Measurements from ENCODE around the gene SPCS3.
A peak's percentile ranks its signal among the peaks of the same experiment; 100 is the strongest.

Gene SPCS3

DNA sequence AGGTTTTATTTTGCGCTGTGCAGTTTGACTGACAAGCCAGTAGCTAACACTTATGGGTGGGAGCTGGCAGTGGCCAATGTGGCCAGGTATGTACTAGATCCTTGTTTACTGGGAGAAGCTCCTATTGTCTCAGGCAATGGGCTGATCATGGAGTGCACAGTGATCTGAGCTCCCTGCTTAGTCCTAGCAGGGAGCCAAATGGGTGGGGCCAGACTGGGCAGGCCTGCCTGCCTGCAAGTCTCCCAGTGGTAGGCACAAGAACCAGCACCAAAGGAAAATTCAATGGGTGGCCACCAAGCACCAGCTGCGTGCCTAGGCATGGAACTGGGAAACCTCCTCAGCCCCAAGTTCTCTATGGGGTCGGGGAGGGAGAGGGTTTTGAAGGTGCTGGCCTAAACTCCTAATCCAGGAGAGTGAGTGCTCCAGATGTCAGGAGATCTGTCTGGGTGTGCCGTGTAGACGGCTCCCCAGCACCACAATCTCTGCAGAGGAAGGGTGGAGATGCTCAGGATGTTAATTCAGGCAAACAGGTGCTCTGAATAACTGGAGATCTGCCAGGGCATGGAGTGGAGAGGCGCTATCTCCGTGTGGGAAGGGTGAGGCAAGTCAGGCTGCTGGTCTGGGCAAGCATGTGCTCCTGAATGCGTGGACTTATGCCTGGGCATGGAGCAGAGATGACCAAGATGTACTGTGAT lies 48.2 kb downstream of the SPCS3 start:
- Histone ChIP-seq H3K4me3 (ENCODE audit: low read depth, low read length, poor library complexity, severe bottlenecking) (no peak overlapping the region), H3K79me2 (ENCODE audit: insufficient read depth, low read length) (no peaks in the 10 kb centered on the region), H3F3A (ENCODE audit: insufficient read depth, low read length) (no peaks in the 10 kb centered on the region), H2AFZ (ENCODE audit: low read length) (no peak overlapping the region), H4K20me1 (ENCODE audit: insufficient read depth, low read length) (no peaks in the 10 kb centered on the region), H3K9me2 (ENCODE audit: low read depth, low read length) (no peaks in the 10 kb centered on the region), H3K27ac (ENCODE audit: low read depth, low read length, poor library complexity, severe bottlenecking) (no peak overlapping the region), H3K4me1 (ENCODE audit: insufficient read depth, low read length, severe bottlenecking) (no peaks in the 10 kb centered on the region), H3K4me2 (ENCODE audit: low read length) (no peak overlapping the region), H3K9ac (ENCODE audit: low read length) (no peak overlapping the region), H3K27me3 (ENCODE audit: insufficient read depth, low read length) (no peaks in the 10 kb centered on the region), H3K9me3 (ENCODE audit: low read length) (no peaks in the 10 kb centered on the region), H3K36me3 (ENCODE audit: insufficient read depth, low read length) (no peaks in the 10 kb centered on the region)
- TF ChIP-seq EZH2 (IDR thresholded peaks at IDR 0.05; ENCODE audit: borderline replicate concordance, low read length), result no peak
- TF ChIP-seq, protein P1, sequence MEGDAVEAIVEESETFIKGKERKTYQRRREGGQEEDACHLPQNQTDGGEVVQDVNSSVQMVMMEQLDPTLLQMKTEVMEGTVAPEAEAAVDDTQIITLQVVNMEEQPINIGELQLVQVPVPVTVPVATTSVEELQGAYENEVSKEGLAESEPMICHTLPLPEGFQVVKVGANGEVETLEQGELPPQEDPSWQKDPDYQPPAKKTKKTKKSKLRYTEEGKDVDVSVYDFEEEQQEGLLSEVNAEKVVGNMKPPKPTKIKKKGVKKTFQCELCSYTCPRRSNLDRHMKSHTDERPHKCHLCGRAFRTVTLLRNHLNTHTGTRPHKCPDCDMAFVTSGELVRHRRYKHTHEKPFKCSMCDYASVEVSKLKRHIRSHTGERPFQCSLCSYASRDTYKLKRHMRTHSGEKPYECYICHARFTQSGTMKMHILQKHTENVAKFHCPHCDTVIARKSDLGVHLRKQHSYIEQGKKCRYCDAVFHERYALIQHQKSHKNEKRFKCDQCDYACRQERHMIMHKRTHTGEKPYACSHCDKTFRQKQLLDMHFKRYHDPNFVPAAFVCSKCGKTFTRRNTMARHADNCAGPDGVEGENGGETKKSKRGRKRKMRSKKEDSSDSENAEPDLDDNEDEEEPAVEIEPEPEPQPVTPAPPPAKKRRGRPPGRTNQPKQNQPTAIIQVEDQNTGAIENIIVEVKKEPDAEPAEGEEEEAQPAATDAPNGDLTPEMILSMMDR (IDR thresholded peaks at IDR 0.05; ENCODE audit: low read length), result no peak

DNA sequence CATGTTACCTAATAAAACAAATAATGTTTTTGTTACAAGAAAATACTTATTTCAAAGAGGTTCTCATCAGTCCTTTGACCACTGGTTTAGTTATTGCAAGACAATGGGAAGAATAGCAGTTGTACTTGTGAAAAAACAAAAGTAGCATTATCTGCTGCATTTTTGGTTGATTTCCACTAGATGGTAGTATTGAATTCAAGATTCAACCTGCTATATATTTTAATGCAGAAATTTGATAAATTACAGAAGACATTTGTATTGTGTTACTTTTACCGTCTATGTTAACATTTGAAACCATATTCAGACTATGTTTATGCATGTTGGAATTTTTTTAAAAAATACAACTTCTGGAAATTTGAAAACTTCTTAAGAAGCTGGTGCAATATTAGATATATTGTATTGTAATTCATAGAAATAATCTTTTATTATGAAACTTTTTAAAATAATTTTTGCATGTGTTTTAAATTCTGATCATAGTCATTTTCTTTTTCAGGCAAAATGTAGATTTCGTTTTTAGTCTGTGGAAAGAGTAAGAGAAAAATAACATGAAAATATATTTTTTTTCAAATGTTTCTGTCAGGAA lies 56.4 kb downstream of the SPCS3 start:
- Histone ChIP-seq H3K9ac (ENCODE audit: low read length) (no peak overlapping the region), H2AFZ (ENCODE audit: low read length) (no peak overlapping the region), H3K4me1 (ENCODE audit: insufficient read depth, low read length, severe bottlenecking) (no peaks in the 10 kb centered on the region), H3K9me3 (ENCODE audit: low read length) (no peaks in the 10 kb centered on the region), H3K4me3 (ENCODE audit: low read depth, low read length, poor library complexity, severe bottlenecking) (no peak overlapping the region), H3K27me3 (ENCODE audit: insufficient read depth, low read length) (no peaks in the 10 kb centered on the region), H3K79me2 (ENCODE audit: insufficient read depth, low read length) (no peaks in the 10 kb centered on the region), H3F3A (ENCODE audit: insufficient read depth, low read length) (no peaks in the 10 kb centered on the region), H3K36me3 (ENCODE audit: insufficient read depth, low read length) (no peaks in the 10 kb centered on the region), H4K20me1 (ENCODE audit: insufficient read depth, low read length) (no peaks in the 10 kb centered on the region), H3K9me2 (ENCODE audit: low read depth, low read length) (no peaks in the 10 kb centered on the region), H3K4me2 (ENCODE audit: low read length) (no peak overlapping the region), H3K27ac (ENCODE audit: low read depth, low read length, poor library complexity, severe bottlenecking) (no peak overlapping the region)
- TF ChIP-seq, protein P1 (IDR thresholded peaks at IDR 0.05; ENCODE audit: low read length), result peak; percentile 67
- no peak for TF ChIP-seq EZH2 (IDR thresholded peaks at IDR 0.05; ENCODE audit: borderline replicate concordance, low read length)

DNA sequence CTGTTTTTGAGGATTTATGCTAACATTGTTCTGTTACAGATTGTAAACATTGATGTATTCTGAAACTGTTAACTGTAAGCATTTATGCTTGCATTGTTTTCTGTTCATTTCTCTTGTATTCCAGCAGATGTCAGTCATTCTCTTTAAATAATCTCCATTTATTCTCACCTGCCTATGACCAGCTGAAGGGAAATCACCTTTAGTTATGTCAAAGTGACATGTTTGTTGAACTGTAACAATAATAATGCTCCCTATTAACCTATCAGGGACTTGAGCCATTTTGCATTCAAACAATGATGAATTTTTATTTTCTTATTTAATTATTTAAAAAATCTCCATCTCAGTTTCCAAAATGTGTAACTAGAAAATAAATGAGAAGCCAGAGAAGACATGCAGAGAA lies 58.0 kb downstream of the SPCS3 start:
- Histone ChIP-seq H3K27ac (ENCODE audit: low read depth, low read length, poor library complexity, severe bottlenecking) (no peak overlapping the region), H3K36me3 (ENCODE audit: insufficient read depth, low read length) (no peaks in the 10 kb centered on the region), H3K79me2 (ENCODE audit: insufficient read depth, low read length) (no peaks in the 10 kb centered on the region), H3K4me1 (ENCODE audit: insufficient read depth, low read length, severe bottlenecking) (no peaks in the 10 kb centered on the region), H3K27me3 (ENCODE audit: insufficient read depth, low read length) (no peaks in the 10 kb centered on the region), H3K4me2 (ENCODE audit: low read length) (no peak overlapping the region), H4K20me1 (ENCODE audit: insufficient read depth, low read length) (no peaks in the 10 kb centered on the region), H3K4me3 (ENCODE audit: low read depth, low read length, poor library complexity, severe bottlenecking) (no peak overlapping the region), H3K9me2 (ENCODE audit: low read depth, low read length) (no peaks in the 10 kb centered on the region), H3K9me3 (ENCODE audit: low read length) (no peaks in the 10 kb centered on the region), H3K9ac (ENCODE audit: low read length) (no peak overlapping the region), H3F3A (ENCODE audit: insufficient read depth, low read length) (no peaks in the 10 kb centered on the region), H2AFZ (ENCODE audit: low read length) (no peak overlapping the region)
- TF ChIP-seq, protein P1 (IDR thresholded peaks at IDR 0.05; ENCODE audit: low read length), result peak; percentile 51
- no peak for TF ChIP-seq EZH2 (IDR thresholded peaks at IDR 0.05; ENCODE audit: borderline replicate concordance, low read length)
